ENCODE measurements around the gene CADM2.

The CADM2 gene

GRCh38 chr3:85554153-85554552, 595.4 kb downstream of the CADM2 start:
- no peak for DNase-seq (ENCODE audit: extremely low read depth in 1 of 2, low read depth in 1 of 2)

- DNase-seq (ENCODE audit: extremely low read depth in 1 of 2, low read depth in 1 of 2), result no peak
Observed at GRCh38 chr3:85560088-85560785, 601.4 kb downstream of the CADM2 start.

GRCh38 chr3:85567071-85567676, 608.4 kb downstream of the CADM2 start:
- DNase-seq (ENCODE audit: extremely low read depth in 1 of 2, low read depth in 1 of 2), result no peak

- DNase-seq (ENCODE audit: extremely low read depth in 1 of 2, low read depth in 1 of 2), result no peak
Observed at GRCh38 chr3:85570819-85571218, 612.0 kb downstream of the CADM2 start.

DNA sequence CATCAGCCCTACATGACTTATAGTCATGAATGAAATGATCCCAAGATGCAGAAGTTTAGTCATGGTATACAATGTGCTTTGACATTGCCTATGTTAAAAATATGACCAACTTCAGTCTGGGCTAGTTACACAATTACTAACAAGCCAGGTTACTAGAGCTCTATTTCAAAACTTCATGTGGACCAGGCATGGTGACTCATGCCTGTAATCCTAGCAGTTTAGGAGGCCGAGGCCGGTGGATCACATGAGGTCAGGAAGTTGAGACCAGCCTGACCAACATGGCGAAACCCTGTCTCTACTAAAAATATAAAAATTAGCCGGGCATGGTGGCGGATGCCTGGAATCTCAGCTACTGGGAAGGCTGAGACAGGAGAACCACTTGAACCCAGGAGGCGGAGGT, 613.0 kb downstream of the CADM2 start:
- no peak for DNase-seq (ENCODE audit: extremely low read depth in 1 of 2, low read depth in 1 of 2)

DNA sequence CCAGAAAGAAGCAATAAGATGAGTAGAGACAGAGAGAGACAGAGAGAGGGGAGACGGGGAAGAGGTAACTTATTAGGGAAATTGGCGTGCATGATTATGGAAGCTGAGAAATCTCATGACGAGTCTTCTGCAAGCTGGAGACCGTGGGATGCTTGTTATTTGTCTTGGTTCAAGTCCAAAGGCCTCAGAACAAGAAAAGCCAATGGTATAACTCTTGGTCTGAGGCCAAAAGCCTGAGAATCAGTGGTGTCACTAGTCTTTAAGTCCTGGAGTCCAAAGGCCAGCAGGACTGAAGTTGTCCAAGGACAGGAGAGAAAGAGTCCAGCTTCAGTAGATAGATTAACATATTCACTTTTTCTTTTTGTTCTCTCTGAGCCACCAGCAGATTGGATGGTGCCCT, 613.6 kb downstream of the CADM2 start:
- DNase-seq (ENCODE audit: extremely low read depth in 1 of 2, low read depth in 1 of 2), result no peak

DNA sequence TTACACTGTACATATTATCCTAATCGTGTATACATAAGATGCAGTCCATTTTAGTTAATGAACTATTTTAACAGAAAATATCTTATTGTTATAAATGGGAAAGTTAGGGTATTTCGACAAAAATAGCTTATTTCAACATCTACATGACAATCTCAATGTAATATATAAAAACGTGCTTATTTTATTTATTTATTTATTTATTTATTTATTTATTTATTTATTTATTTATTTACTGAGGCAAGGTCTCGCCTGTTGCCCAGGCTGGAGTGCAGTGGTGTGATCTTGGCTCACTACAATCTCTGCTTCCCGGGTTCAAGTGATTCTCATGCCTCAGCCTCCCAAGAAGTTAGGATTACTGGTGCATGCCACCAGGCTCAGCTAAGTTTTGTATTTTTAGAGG, 614.2 kb downstream of the CADM2 start:
- no peak for DNase-seq (ENCODE audit: extremely low read depth in 1 of 2, low read depth in 1 of 2)

GRCh38 chr3:85574006-85574705, 615.4 kb downstream of the CADM2 start:
- DNase-seq (ENCODE audit: extremely low read depth in 1 of 2, low read depth in 1 of 2), result no peak

- peak in 1 of 2 donors; percentile 3 for DNase-seq (ENCODE audit: extremely low read depth in 1 of 2, low read depth in 1 of 2)
Observed at GRCh38 chr3:85576091-85576690, 617.4 kb downstream of the CADM2 start.

DNA sequence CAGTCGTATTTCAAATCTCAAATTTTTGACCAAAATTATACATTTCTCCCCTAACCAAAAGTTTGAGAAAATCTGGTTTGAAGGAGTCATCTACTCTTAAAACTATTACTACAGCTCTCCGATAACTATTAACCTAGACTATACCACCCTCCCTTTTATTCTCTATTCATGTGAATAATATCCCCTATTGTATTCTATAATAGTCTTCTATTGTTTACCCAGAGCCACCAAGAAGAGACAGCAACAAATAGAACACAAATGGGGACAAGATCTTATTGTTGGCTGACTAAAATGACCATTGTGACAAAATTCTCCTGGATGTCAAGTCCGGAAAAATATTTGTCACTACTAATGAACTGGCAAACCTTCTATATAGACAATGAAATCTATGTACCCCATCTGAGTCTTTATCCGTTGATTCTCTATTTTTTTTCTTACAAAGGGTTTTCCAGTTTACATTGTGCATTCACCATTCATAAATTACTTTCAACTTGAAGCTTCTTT, 618.0 kb downstream of the CADM2 start:
- no peak for DNase-seq (ENCODE audit: extremely low read depth in 1 of 2, low read depth in 1 of 2)

GRCh38 chr3:85584779-85585356, 626.1 kb downstream of the CADM2 start:
- DNase-seq (ENCODE audit: extremely low read depth in 1 of 2, low read depth in 1 of 2), result no peak

- no peak for DNase-seq (ENCODE audit: extremely low read depth in 1 of 2, low read depth in 1 of 2)
Observed at GRCh38 chr3:85586018-85586417, 627.2 kb downstream of the CADM2 start.

DNA sequence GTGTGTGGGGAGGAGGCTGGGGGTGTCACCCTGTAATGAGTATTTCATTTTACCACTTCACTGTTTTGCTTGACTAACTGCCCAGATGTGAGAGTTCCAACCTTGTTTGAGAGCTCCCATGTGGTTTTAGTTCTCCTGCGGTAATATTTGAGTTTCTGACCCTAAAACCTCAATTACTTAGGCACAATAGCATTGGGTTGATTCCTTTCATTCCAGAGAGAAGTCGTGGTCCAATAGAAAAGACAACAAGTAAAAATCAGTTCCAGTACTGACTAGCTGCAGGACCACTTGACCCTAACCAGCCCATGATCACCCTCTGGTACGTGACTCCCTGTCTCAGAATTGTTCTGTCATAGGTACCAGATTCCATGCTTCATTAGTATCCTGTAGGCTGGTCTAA, 630.4 kb downstream of the CADM2 start:
- no peak for DNase-seq (ENCODE audit: extremely low read depth in 1 of 2, low read depth in 1 of 2)

DNA sequence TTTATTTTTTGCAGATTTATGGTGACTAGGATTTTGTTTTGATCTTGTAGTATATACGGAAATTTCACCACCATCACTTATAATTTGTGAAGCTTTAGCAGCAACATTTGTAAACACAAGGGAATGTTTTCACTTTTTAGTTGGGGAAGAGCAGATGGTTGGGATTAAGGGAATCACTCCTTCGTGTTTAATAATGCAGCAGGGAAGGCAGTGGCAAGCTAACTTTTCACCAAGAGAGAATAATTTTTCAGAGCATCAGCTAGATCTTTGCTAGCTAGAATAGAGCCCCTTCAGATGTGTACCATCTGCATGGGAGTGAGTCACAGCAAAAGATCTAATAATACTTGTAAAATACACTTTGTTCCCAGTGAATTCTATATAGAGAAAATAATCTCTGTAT, 632.7 kb downstream of the CADM2 start:
- no peak for DNase-seq (ENCODE audit: extremely low read depth in 1 of 2, low read depth in 1 of 2)

DNA sequence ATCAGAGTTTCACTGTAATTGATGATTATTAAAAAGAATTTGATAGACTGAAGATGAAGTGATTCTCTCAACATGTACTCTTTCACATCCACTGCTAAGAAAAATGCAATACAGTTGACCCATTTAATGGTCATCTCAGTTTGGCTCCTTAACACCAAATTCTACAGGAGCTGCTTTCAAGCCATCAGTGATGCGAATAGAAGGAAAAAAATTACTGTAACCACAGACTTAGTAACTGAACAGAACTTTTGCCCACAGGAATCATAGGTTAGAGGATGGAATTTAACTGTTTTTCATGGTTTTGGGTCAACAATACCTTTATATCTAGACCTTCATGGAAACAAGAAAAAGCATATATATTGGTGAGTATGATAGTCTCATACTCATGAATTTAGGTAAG, 633.5 kb downstream of the CADM2 start:
- DNase-seq (ENCODE audit: extremely low read depth in 1 of 2, low read depth in 1 of 2), result no peak

DNA sequence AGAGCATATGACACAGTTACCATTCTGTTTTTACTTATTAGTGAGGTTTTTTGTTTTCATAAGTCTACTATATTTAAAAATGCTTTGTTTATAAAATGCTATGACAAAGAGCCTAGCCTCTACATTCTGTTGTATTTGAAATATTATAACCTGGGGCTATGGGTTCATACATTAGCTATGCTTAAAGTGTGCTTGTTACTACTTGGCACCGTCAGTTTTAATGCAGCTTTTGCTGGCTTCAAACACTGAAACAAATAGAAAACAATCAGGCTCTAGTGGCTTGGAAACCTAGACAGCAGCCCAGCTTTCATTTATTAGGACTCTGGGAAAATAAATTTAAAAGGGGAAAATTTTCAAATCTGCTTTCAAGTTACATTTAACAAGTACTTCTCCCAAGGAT, 635.9 kb downstream of the CADM2 start:
- no peak for DNase-seq (ENCODE audit: extremely low read depth in 1 of 2, low read depth in 1 of 2)

DNA sequence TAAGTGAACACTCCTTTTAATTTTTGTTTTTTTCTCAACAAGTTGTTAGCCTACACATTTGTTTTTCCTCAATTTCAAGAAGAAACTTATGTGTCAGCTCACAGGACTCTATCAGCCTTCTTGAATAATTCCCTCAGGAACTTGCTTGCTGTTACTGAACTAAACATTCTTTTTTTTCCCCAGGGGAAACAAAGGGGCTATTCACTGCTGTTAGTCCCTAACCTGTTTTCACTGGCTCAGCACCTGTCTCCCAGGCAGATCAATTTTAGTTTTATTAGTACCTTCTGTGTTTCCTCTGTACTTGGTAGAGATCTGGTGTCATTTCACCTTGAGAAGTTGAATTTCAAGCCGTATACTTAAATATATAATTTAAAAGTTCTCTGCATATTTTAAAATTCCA, 644.6 kb downstream of the CADM2 start:
- DNase-seq (ENCODE audit: extremely low read depth in 1 of 2, low read depth in 1 of 2), result no peak

- no peak for DNase-seq (ENCODE audit: extremely low read depth in 1 of 2, low read depth in 1 of 2)
Observed at GRCh38 chr3:85604641-85605040, 645.9 kb downstream of the CADM2 start.

DNA sequence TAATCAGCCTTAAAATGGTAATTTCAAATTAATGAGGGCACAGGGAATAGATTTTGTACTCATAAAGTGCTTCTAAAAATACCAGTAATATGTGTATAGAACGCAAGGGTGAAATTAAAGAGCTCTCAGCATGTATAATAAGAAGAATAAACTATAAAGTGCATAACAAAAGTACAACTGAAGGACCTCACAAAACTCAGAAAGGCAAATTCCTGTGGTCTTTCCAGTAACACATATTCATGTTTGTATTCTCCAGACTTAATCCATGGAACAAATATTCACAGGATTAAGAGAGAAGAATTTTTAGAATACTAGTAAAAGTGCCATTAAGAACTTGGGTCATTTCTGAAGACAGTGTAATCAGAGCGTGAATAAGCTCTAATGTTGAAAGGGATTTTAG, 646.3 kb downstream of the CADM2 start:
- DNase-seq (ENCODE audit: extremely low read depth in 1 of 2, low read depth in 1 of 2), result no peak

GRCh38 chr3:85626662-85627061, 667.9 kb downstream of the CADM2 start:
- DNase-seq (ENCODE audit: extremely low read depth in 1 of 2, low read depth in 1 of 2), result no peak

DNA sequence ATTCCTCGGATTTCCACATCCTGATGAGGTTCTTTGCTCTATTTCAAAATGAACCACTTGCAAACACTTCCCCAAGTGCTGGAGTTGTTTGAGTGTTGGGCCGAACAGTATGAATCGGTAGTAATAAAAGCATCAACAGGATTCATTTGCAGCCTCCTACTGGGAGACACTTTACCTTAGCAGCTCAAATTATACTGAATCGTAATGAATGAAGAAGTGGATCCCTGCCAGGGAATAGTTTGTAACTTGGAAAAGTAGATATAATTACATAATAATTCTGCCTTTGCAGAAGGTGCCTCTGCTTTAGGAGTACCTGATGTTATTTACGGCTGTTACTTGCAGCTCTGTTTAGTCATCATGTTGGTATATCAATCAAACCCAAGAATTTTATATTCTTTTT, 669.1 kb downstream of the CADM2 start:
- DNase-seq (ENCODE audit: extremely low read depth in 1 of 2, low read depth in 1 of 2), result no peak

Data from activated CD8-positive, alpha-beta memory T cell treated with anti-CD3 and anti-CD28 coated beads for 1 hour (primary cell).